Activated CD8-positive, alpha-beta T cell treated with anti-CD3 and anti-CD28 coated beads for 36 hours (primary cell): ENCODE results near the gene PRKAB1. TPM values are rescaled to one million over a fixed set of nuclear protein-coding genes. Genes with fewer than 3 reads are reported as not detected.
A peak's percentile ranks its signal among the peaks of the same experiment; 100 is the strongest.

Experiments used
- ATAC-seq: fragments of 200-7000 bp; cut with Tn5 transposase; one replicate; pipeline ENCODE4 v1.10.0; 2021; ENCODE audit warnings: mild to moderate bottlenecking, moderate library complexity
- CTCF ChIA-PET: fragments of 350-600 bp; sonication (Branson Sonifier 250); formaldehyde crosslinking; loops from one replicate; lab custom pipeline; 2021; ENCODE audit warnings: antibody characterized with exemption; lab: Charles Lee
- POLR2A ChIA-PET: fragments of 350-600 bp; sonication (Branson Sonifier 250); formaldehyde crosslinking; loops from one replicate; lab custom pipeline; 2021; ENCODE audit warnings: antibody characterized with exemption; lab: Charles Lee
- DNase-seq: peaks from one replicate; pipeline ENCODE4 v3.0.0-alpha.2; 2020
- H3K27ac Mint-ChIP-seq: one replicate; pipeline ENCODE4 v1.8.0; 2021; ENCODE audit warnings: mild to moderate bottlenecking, mixed read lengths
- H3K27me3 Mint-ChIP-seq: one replicate; pipeline ENCODE4 v1.8.0; 2021; ENCODE audit warnings: mixed read lengths
- H3K36me3 Mint-ChIP-seq: one replicate; pipeline ENCODE4 v1.8.0; 2021; ENCODE audit warnings: low read depth, mixed read lengths
- H3K4me1 Mint-ChIP-seq: one replicate; pipeline ENCODE4 v1.8.0; 2021; ENCODE audit warnings: low read depth, mixed read lengths
- H3K4me3 Mint-ChIP-seq: one replicate; pipeline ENCODE4 v1.8.0; 2021; ENCODE audit warnings: mild to moderate bottlenecking, moderate library complexity, mixed read lengths
- H3K9me3 Mint-ChIP-seq: one replicate; pipeline ENCODE4 v1.8.0; 2021; ENCODE audit warnings: mixed read lengths
- intact Hi-C: fragments of 100-400 bp; cut with micrococcal nuclease; formaldehyde crosslinking; loops from one replicate; pipeline ENCODE4 v1.10.0; 2022
- total RNA-seq, 2 experiments: library from RNA; stranded (reverse); gene quantifications; one replicate each; pipeline ENCODE4 v1.2.3, GENCODE V29; 2021
- TF ChIP-seq, protein P1 (sequence below): fragments of 200-600 bp; IDR thresholded peaks from one replicate; pipeline ENCODE4 v1.8.0; 2022; ENCODE audit warnings: antibody characterized with exemption, mild to moderate bottlenecking

Gene PRKAB1
- total RNA-seq, 2 experiments from 2014 or later, result 21.0 to 24.8 TPM

- intact Hi-C loops, result no loop called here
- ATAC-seq, result peak; percentile 49
- H3K27ac Mint-ChIP-seq, result peak overlapping the region; percentile 88
- DNase-seq, result peak; percentile 36
- H3K9me3 Mint-ChIP-seq, result no peaks in the 10 kb centered on the region
- POLR2A ChIA-PET, result interaction anchor here (0.7 to 1.1 kb wide), 5 partner anchors 10 to 64 kb away, joined by 3 to 6 read pairs (median 3); partner anchors contain the start of gene PRKAB1
- peaks cover 13% of the 10 kb centered on the region for H3K4me1 Mint-ChIP-seq
- TF ChIP-seq, protein P1, sequence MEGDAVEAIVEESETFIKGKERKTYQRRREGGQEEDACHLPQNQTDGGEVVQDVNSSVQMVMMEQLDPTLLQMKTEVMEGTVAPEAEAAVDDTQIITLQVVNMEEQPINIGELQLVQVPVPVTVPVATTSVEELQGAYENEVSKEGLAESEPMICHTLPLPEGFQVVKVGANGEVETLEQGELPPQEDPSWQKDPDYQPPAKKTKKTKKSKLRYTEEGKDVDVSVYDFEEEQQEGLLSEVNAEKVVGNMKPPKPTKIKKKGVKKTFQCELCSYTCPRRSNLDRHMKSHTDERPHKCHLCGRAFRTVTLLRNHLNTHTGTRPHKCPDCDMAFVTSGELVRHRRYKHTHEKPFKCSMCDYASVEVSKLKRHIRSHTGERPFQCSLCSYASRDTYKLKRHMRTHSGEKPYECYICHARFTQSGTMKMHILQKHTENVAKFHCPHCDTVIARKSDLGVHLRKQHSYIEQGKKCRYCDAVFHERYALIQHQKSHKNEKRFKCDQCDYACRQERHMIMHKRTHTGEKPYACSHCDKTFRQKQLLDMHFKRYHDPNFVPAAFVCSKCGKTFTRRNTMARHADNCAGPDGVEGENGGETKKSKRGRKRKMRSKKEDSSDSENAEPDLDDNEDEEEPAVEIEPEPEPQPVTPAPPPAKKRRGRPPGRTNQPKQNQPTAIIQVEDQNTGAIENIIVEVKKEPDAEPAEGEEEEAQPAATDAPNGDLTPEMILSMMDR, result no peak
- CTCF ChIA-PET, result interaction anchor here (2.0 kb wide), 1 partner anchor 14 kb away, joined by 8 read pairs; the partner anchor contains the start of gene PRKAB1
- H3K27me3 Mint-ChIP-seq, result no peaks in the 10 kb centered on the region
- H3K4me3 Mint-ChIP-seq, result no peak overlapping the region
- H3K36me3 Mint-ChIP-seq, result peaks cover 29% of the 10 kb centered on the region
Measured at GRCh38 chr12:119681728-119682638, 14.1 kb downstream of the PRKAB1 start.

DNA sequence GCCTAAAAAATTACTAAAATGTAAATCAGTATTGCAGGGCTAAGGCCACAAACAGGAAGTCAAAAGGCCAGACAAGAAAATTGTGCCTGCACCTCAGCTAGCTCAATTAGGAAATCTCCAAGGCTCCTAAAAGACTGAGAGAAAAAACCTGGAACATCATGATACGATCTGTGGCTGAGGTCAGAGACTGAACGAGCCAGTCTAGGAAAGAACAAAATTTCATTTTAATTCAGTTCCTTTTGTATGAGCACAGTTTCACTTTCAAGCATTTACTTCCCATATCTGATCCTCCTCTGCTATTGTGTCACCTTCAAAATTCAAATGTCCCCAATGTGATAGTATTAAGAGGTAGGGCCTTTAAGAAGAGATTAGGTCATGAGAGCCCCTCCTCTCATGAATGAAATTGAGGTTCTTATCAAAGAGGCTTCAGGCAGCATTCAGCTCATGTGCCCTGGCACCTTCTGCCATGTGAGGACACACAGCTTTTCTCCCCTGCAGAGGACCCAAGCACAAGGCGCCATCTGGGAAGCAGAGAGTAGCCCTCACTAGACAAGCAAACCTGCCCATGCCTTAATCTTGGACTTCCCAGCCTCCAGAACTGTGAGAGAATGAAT, 14.8 kb downstream of the PRKAB1 start:
- Mint-ChIP-seq H3K4me3 (no peak overlapping the region), H3K4me1 (peaks cover 13% of the 10 kb centered on the region), H3K9me3 (no peaks in the 10 kb centered on the region), H3K27ac (peak overlapping the region; percentile 88), H3K36me3 (peaks cover 24% of the 10 kb centered on the region), H3K27me3 (no peaks in the 10 kb centered on the region)
- ChIA-PET POLR2A (interaction anchor here (0.7 to 1.1 kb wide), 4 partner anchors 11 to 64 kb away, joined by 3 to 4 read pairs (median 3); partner anchors contain the start of gene PRKAB1), CTCF (interaction anchor here (2.0 kb wide), 1 partner anchor 15 kb away, joined by 8 read pairs; the partner anchor contains the start of gene PRKAB1)
- TF ChIP-seq, protein P1, result no peak
- ATAC-seq (peak; percentile 45), DNase-seq (no peak)
- intact Hi-C loops, result no loop called here

- Mint-ChIP-seq H3K36me3 (peaks cover 21% of the 10 kb centered on the region), H3K9me3 (no peaks in the 10 kb centered on the region), H3K4me3 (no peak overlapping the region), H3K27ac (peak overlapping the region; percentile 10), H3K27me3 (no peaks in the 10 kb centered on the region), H3K4me1 (peaks cover 13% of the 10 kb centered on the region)
- DNase-seq, result no peak
- TF ChIP-seq, protein P1, result no peak
- no peak for ATAC-seq
- ChIA-PET CTCF (no interaction called here), POLR2A (no interaction called here)
- intact Hi-C loops, result no loop called here
Measured at GRCh38 chr12:119683413-119683812, 15.5 kb downstream of the PRKAB1 start.

DNA sequence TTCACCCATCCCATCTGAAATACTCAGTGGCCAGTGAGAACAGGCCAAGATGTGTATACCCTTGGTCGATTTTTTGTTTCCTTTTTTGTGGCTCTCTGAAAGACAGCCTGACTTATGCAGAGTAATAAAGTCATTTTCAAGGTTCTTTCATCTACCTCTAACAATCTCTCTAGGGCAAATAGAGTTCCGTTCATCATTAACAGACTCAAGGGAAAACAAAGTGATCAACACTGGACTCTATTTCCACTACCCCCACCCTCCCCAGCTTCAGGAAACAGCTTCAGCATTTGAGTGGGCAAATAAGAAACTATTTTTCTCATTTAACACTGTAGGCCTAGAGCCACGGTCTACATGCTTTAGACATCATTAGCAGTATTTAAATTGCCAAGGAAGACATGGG, 15.9 kb downstream of the PRKAB1 start:
- Mint-ChIP-seq H3K27me3 (no peaks in the 10 kb centered on the region), H3K27ac (no peak overlapping the region), H3K36me3 (peaks cover 18% of the 10 kb centered on the region), H3K4me3 (no peak overlapping the region), H3K9me3 (no peaks in the 10 kb centered on the region), H3K4me1 (peaks cover 13% of the 10 kb centered on the region)
- ChIA-PET POLR2A (no interaction called here), CTCF (no interaction called here)
- TF ChIP-seq, protein P1, result no peak
- no peak for DNase-seq
- no peak for ATAC-seq
- intact Hi-C loops, result no loop called here
